HG03196 (cell line): ENCODE measurements around the gene NR4A1.

ENCODE experiments used
- ATAC-seq: cut with Tn5 transposase; IDR thresholded peaks from one replicate; pipeline ENCODE4 v1.9.1; 2021; ENCODE audit not compliant: unreplicated experiment

The NR4A1 gene

GRCh38 chr12:52050758-52051541 lies at the start of gene NR4A1:
TSS of gene NR4A1 (plus strand) at chr12:52051442. CDS start at chr12:52054329, 2,887 bp downstream.
- peak; percentile 77 for ATAC-seq

GRCh38 chr12:52003016-52003550 lies 48.2 kb upstream of the NR4A1 start:
- no peak for ATAC-seq

- no peak for ATAC-seq
These were observed 47.7 kb upstream of the NR4A1 start for GRCh38 chr12:52003591-52003990.

GRCh38 chr12:52004042-52004648 lies 47.1 kb upstream of the NR4A1 start:
- no peak for ATAC-seq

- no peak for ATAC-seq
These were observed 45.9 kb upstream of the NR4A1 start for GRCh38 chr12:52005218-52005902.

- peak; percentile 68 for ATAC-seq
These were observed 45.1 kb upstream of the NR4A1 start for GRCh38 chr12:52005903-52006703.

GRCh38 chr12:52006726-52007157 lies 44.5 kb upstream of the NR4A1 start, which contains the start of gene TAMALIN:
TSS of gene TAMALIN (plus strand) at chr12:52006946. CDS start at chr12:52007020, 74 bp downstream.
- ATAC-seq, result no peak

GRCh38 chr12:52007158-52007921 lies 43.9 kb upstream of the NR4A1 start:
- ATAC-seq, result no peak

- ATAC-seq, result no peak
These were observed 43.2 kb upstream of the NR4A1 start for GRCh38 chr12:52007982-52008510.

GRCh38 chr12:52009081-52009751 lies 42.0 kb upstream of the NR4A1 start:
- ATAC-seq, result no peak

- ATAC-seq, result no peak
These were observed 41.1 kb upstream of the NR4A1 start for GRCh38 chr12:52010152-52010622.

GRCh38 chr12:52010692-52011601 lies 40.3 kb upstream of the NR4A1 start:
- no peak for ATAC-seq

- no peak for ATAC-seq
These were observed 39.5 kb upstream of the NR4A1 start for GRCh38 chr12:52011602-52012214.

GRCh38 chr12:52013626-52014310 lies 37.5 kb upstream of the NR4A1 start:
- ATAC-seq, result no peak

- no peak for ATAC-seq
These were observed 36.4 kb upstream of the NR4A1 start for GRCh38 chr12:52014567-52015530.

- ATAC-seq, result no peak
These were observed 35.7 kb upstream of the NR4A1 start for GRCh38 chr12:52015532-52016041.
